GM19455 (cell line): Measurements from ENCODE around the gene NOP56.

ENCODE experiments used
- ATAC-seq: cut with Tn5 transposase; IDR thresholded peaks from one replicate; pipeline ENCODE4 v1.9.1; 2021; ENCODE audit not compliant: unreplicated experiment

Gene NOP56

GRCh38 chr20:2700913-2701620 lies 48.6 kb downstream of the NOP56 start:
- no peak for ATAC-seq

- no peak for ATAC-seq
These were observed 49.2 kb downstream of the NOP56 start for GRCh38 chr20:2701671-2702081.

GRCh38 chr20:2703716-2704475 lies 51.5 kb downstream of the NOP56 start:
- ATAC-seq, result no peak

DNA sequence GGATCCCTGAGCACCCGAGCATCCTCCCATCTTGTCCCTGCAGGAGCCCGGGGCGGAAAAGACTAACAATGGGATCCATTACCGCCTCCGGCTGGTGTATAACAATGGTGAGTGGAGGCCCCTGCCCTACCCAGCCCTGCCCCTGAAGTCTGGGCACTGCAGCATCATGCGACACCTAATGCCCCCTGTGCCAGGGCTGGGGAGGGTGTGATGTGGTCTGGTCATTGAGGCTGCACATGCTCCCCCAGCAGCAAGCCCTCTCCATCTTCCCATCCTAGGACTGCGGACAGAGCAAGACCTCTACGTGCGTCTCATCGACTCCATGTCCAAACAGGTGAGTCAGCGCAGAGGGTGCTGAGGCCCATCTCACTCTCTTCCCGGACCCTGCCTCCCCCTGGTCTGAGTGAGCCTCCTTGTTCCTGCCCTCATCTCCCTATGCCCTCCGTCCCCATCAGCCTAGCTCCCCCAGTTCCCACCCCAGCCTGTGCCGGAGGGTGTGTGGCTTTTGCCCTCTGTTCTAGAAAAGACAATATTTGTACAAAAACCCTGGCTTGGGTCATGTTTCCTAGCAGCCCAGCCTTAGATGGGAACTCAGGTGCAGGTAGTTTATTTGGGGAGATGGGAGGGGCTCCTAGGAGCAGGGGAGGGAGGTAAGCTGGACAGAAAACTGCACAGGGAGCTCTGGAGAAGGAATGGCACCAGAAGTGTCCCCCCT lies 53.7 kb downstream of the NOP56 start:
- no peak for ATAC-seq

- ATAC-seq, result no peak
These were observed 54.4 kb downstream of the NOP56 start for GRCh38 chr20:2706688-2707352.

- ATAC-seq, result no peak
These were observed 55.1 kb downstream of the NOP56 start for GRCh38 chr20:2707353-2708072.
